ENCODE measurements around the gene PNP. TPM values are rescaled to one million over a fixed set of nuclear protein-coding genes. Genes with fewer than 3 reads are reported as not detected.
A peak's percentile ranks its signal among the peaks of the same experiment; 100 is the strongest.

PNP gene
- total and polyA plus RNA-seq, 10 donors = 36.0 to 93.1 (median 64.8) TPM

GRCh38 chr14:20435582-20436362, 33.4 kb upstream of the PNP start, which contains the start of gene KLHL33:
Gene KLHL33 (minus strand): TSS chr14:20436166. CDS start chr14:20435811, 355 bp downstream.
- DNase-seq = no peak
- Histone ChIP-seq H3K27me3 (replicated peaks in 1 of 7) (no peaks in the 10 kb centered on the region), H3K27ac (peak within 1 kb of the TSS in 6 of 8 donors; percentile 2 to 74 (median 58)), H3K36me3 (no peaks in the 10 kb centered on the region), H3K4me1 (peaks cover 2 to 51% (median 27%) of the 10 kb centered on the region in 6 donors), H3K4me3 (peak within 1 kb of the TSS in 4 of 8 donors; percentile 4 to 19 (median 4)), H3K9me3 (no peaks in the 10 kb centered on the region)
- intact Hi-C loops (cut with DNase I; ENCODE audit: low total_unique reads) = no loop called here
- WGBS, 5 donors = 82 to 92% (median 90%) methylated on average over 13 to 17 of the region's 17 CpGs
- TF ChIP-seq, protein P1, sequence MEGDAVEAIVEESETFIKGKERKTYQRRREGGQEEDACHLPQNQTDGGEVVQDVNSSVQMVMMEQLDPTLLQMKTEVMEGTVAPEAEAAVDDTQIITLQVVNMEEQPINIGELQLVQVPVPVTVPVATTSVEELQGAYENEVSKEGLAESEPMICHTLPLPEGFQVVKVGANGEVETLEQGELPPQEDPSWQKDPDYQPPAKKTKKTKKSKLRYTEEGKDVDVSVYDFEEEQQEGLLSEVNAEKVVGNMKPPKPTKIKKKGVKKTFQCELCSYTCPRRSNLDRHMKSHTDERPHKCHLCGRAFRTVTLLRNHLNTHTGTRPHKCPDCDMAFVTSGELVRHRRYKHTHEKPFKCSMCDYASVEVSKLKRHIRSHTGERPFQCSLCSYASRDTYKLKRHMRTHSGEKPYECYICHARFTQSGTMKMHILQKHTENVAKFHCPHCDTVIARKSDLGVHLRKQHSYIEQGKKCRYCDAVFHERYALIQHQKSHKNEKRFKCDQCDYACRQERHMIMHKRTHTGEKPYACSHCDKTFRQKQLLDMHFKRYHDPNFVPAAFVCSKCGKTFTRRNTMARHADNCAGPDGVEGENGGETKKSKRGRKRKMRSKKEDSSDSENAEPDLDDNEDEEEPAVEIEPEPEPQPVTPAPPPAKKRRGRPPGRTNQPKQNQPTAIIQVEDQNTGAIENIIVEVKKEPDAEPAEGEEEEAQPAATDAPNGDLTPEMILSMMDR (IDR thresholded peaks at IDR 0.05 in 8 of 11, conservative IDR thresholded peaks at IDR 0.05 in 3 of 11) = no peak
- no peak for TF ChIP-seq POLR2AphosphoS5 (IDR thresholded peaks at IDR 0.05)
- TF ChIP-seq POLR2A (IDR thresholded peaks at IDR 0.05) = no peak

DNA sequence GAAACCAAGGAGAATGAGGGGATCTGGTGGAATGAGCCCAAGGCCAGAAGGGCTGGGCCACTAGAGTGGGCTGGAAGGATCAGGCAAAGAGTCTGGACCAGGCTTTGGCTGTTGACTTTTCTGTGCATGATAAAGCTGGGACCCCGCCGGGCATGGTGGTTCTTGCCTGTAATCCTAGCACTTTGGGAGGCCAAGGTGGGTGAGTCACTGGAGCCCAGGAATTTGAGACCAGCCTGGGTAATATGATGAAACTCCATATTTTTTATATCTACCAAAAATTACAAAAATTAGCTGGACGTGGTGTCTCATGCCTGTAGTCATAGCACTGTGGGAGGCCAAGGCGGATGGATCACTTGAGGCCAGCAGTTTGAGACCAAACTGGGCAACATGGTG, 32.8 kb upstream of the PNP start:
- intact Hi-C loops (cut with DNase I; ENCODE audit: low total_unique reads) = no loop called here
- Histone ChIP-seq H3K36me3 (no peaks in the 10 kb centered on the region), H3K4me3 (no peak overlapping the region), H3K9me3 (no peaks in the 10 kb centered on the region), H3K27ac (no peak overlapping the region), H3K4me1 (peaks cover 8 to 56% (median 31%) of the 10 kb centered on the region in 6 donors), H3K27me3 (replicated peaks in 1 of 7) (no peaks in the 10 kb centered on the region)
- no peak for DNase-seq
- TF ChIP-seq, protein P1 (IDR thresholded peaks at IDR 0.05 in 8 of 11, conservative IDR thresholded peaks at IDR 0.05 in 3 of 11) = no peak
- TF ChIP-seq POLR2AphosphoS5 (IDR thresholded peaks at IDR 0.05) (no peak), POLR2A (IDR thresholded peaks at IDR 0.05) (no peak)
- 93 to 100% (median 95%) methylated on average over 4 of the region's 4 CpGs for WGBS, 5 donors

- Histone ChIP-seq H3K27me3 (replicated peaks in 1 of 7) (no peaks in the 10 kb centered on the region), H3K4me3 (no peak overlapping the region), H3K9me3 (no peaks in the 10 kb centered on the region), H3K27ac (no peak overlapping the region), H3K36me3 (no peaks in the 10 kb centered on the region), H3K4me1 (peaks cover 15 to 71% (median 40%) of the 10 kb centered on the region in 6 donors)
- TF ChIP-seq POLR2AphosphoS5 (IDR thresholded peaks at IDR 0.05) (no peak), POLR2A (IDR thresholded peaks at IDR 0.05) (no peak)
- TF ChIP-seq, protein P1 (IDR thresholded peaks at IDR 0.05 in 8 of 11, conservative IDR thresholded peaks at IDR 0.05 in 3 of 11) = no peak
- DNase-seq = no peak
- 74 to 88% (median 83%) methylated on average over 7 of the region's 7 CpGs for WGBS, 5 donors
- intact Hi-C loops (cut with DNase I; ENCODE audit: low total_unique reads) = no loop called here
Measured at GRCh38 chr14:20438664-20439063, 30.5 kb upstream of the PNP start.

- TF ChIP-seq POLR2A (IDR thresholded peaks at IDR 0.05) = no peak
- TF ChIP-seq, protein P1 (IDR thresholded peaks at IDR 0.05 in 8 of 11, conservative IDR thresholded peaks at IDR 0.05 in 3 of 11) = no peak
- no peak for TF ChIP-seq POLR2AphosphoS5 (IDR thresholded peaks at IDR 0.05)
- Histone ChIP-seq H3K27ac (peak overlapping the region; percentile 15 to 76 (median 69)), H3K36me3 (peaks cover 0 to 10% (median under 1%) of the 10 kb centered on the region in 6 donors), H3K9me3 (no peaks in the 10 kb centered on the region), H3K27me3 (replicated peaks in 1 of 7) (no peaks in the 10 kb centered on the region), H3K4me1 (peaks cover 15 to 59% (median 33%) of the 10 kb centered on the region in 6 donors), H3K4me3 (no peak overlapping the region)
- DNase-seq = no peak
- WGBS, 5 donors = 59 to 85% (median 76%) methylated on average over 5 of the region's 5 CpGs
- intact Hi-C loops (cut with DNase I; ENCODE audit: low total_unique reads) = no loop called here
Measured at GRCh38 chr14:20440465-20440864, 28.7 kb upstream of the PNP start.

Data from spleen (tissue), 11 donors.